Glomerular visceral epithelial cell (primary cell): Measurements from ENCODE around the gene RNF10.
A peak's percentile ranks its signal among the peaks of the same experiment; 100 is the strongest.
"Not testable (repeated sequence)": the region's sequence is repeated elsewhere in the genome, so short reads cannot be mapped to it uniquely, and the experiment has no call there.

Experiments
- DNase-seq: peaks from one replicate; pipeline ENCODE4 v3.0.0-alpha.2; 2016; ENCODE audit errors: extremely low spot score

RNF10 gene

DNA sequence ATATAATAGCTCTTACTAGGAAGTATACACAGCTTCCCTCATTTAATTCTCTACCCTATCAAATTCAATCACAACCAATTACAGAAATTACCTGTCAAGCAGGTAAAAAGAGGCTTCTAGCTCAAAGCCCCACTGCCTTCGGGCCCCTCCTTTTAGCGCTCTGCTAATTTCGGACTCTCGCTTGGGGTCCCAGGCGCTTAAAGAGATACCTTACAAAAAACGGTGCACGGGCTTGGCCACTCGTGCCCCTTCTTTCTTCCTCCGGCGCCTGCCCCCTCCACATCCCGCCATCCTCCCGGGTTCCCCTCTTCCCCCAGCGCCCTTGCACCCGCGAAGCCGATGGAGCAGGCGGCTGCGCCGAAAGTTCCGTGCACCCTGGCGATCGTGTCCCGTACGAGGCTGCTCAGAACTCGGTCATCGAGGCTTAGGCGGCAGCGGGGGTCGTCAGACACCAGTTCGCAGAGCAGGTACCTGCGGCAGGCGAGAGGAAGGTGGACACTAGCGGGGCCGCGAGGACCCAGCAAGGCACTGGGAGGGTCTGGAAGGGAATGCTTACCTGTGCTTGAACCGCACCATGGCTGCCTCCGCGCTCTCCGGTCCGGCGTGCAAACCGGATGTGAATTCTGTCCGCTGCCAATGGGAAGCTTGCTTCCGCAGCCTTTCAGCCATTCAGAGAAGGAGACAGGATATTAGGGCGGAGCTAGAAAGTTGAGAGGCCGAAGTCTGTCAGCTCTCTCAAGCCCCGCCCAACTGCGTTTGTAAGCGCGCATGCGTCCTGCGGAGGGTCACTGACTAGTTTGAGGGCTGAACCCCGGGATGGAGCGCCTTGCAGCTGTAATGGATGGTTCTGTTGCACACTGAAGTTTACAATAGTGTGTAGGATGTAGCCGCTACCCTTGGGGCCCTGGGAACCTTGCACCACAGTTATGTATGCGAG lies 46.9 kb downstream of the RNF10 start, which contains the start of gene POP5:
Gene POP5, minus strand, starts transcription at position 616 of the 937 bp plus-strand sequence. Its CDS starts 40 bp downstream, at position 576.
- DNase-seq, result peak; percentile 97

DNA sequence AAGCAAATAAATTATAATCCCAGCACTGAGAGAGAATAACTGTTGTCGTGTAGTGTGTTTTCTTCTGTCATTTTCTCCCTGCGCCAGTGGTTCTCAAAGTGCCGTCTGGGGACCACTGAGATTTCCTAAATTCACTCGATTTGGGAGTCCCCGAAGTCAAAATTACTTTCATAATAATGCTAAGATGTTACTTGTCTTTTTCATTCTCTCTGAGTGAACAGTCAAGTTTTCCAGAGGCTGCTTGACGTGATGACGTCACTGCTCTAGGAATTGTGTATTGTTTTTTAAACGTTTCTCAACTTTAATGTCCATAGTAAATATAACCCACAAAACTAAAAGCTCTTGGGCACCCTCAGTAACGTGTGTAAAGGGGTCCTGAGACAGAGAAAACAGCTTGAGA lies 47.8 kb downstream of the RNF10 start:
- no peak for DNase-seq

DNA sequence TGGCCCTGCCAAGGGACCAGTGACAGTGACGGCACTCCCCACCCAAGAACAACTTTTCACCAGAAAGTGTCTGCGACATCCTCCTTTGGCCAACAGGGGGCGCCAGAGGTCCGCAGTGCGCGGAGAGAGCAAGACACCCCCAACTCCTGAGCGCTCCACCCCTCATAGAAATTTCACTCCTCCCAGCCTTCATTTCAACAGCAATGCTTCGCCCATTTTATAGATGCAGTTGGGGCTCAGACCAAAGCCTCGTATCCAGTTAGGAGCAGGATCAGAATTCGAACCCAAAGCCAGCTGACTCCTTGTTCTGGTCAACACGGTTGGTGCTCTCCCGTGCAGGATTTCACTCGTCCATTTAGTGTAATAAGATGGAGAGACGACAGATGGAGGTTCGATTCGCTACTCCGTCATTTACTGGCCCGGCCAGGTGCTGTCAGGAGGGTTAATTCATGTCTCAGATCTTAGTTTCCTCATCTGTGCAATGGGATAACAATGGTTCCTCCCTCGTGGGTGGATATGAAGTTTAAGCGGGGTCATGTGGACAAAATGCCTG lies 49.4 kb downstream of the RNF10 start:
- DNase-seq, result peak; percentile 70

DNA sequence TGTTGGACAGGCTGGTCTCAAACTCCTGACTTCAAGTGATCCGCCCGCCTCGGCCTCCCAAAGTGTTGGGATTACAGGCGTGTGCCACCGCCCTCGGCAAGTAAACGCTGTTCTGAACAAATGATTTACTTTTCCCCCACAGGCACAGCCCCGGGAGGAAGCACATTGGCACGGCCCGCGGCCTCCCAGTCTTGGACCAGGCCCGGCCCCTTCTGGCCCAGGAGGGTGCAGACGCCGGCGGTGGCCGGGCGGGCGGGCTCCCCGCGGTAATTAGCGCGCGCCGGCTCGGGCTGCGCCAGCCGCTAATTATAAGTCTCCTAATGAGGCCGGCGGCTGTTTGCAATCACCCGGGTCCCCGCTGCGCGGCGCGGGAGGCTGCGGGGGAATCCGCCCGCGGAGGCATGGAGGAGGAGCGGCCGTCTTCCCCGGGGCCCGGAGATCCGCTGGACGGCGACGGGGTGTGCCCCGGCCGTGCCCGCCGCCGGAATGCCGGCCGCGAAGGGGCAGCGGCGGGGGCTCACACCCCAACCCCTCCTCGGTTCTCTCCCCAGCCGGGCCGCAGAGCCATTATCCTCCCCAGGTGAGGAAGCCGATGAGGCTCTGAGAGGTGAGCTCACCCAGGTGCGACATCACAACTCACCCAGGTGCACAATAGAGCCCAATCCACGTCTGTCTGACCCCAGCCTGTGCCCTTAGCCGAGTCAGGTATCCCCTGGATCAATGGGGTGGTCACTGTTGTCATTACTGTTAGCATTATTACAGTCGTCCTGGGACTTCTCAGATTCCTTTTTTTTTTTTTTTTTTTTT lies 50.4 kb downstream of the RNF10 start:
- DNase-seq, result no peak

DNA sequence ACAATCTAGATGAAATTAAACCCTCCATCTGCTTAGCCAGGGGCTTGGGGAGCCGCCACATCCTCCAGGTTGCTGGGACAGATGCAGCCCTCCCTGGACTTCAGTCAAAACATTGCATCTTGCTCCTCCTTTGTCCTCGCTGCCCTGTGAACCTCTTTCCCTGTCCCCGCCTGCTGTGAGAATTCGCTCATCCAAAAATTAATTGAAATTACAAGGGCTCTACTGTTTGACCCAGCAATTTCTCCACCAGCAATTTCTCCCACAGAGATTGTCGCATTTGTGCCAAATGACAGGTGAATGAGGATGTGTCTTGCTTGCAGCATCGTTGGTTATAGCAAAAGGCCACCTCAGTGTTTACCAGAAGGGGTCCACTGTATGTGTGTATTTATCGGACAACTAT lies 52.0 kb downstream of the RNF10 start:
- DNase-seq, result no peak

DNA sequence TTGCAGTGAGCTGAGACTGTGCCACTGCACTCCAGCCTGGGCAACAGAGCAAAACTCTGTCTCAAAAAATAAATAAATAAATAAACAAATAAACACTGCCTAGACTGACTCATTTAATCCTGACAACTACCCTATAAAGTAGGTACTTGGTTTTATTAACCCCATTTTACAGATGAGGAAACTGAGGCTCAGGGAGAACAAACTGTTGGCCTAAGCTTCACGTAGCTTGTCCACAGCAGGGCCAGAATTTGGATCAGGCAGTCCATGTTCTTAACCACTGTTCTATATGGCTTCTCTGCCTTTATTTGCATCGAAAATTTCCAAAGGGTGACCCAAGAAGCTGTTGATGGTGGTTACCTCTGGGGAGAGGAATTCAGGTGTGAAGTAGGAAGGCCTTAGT lies 52.7 kb downstream of the RNF10 start:
- DNase-seq, result no peak

DNA sequence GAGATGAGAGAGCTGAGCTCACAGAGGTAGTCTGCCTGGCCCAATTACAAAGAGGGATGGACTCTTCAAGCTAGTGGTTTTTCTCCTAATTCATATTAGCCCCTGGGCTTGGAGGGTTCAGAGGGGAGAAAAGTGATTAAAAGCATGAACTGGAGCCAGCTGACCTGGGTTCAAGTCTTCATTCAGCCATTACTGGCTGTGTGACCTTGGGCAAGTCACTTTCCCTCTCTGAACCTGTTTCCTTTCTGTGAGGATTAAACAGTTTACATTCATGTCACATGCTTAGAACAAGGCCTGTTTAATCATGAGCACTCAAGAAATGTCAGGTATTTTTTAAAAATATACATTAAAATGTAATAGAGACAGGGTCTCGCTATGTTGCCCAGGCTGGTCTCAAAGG lies 54.2 kb downstream of the RNF10 start:
- no peak for DNase-seq

DNA sequence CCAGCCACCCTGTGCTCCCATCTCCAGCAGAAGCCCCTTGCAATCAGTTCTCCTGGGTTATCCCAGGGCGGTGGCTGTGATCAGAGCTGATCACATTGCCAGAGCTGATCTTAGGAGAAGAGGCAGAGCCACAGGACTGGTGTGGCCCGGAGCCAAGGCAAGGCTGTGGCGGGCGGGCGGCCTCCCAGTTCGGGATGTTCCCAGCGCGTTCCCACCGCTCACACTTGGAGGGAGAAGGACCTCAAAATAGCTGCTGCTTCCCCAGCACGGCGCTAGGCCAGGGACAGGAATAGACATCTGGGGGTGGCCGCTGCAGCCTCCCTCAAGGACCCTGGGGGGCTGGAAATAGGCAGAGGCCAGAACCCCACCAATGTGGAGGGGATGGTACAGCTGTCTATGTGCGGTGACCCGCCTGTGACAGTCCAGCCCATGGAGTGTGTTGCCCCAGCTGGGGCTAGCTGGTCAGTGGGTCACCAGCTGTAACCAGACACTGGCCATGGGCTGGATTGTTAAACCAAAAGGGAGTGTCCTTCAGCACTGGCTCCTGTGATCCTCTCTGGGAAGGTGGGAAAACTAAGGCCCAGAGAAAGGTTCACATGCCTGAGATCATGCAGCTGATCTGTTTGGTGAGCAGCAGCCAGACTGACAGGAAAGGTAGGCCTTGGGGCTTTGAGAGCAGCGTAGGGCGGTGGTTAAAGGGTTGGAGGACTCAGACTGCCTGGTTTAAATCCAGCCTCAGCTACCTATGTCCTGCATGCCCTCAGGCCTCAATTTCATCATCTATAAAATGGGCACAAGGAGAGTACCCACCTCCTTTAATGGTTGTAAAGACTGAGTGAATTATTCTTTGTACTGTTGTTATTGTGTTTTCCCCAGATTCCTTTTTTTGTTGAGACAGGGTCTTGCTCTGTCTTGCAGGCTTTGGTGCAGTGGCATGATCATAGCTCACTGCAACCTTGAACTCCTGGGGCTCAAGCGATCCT lies 55.1 kb downstream of the RNF10 start:
- no peak for DNase-seq

DNA sequence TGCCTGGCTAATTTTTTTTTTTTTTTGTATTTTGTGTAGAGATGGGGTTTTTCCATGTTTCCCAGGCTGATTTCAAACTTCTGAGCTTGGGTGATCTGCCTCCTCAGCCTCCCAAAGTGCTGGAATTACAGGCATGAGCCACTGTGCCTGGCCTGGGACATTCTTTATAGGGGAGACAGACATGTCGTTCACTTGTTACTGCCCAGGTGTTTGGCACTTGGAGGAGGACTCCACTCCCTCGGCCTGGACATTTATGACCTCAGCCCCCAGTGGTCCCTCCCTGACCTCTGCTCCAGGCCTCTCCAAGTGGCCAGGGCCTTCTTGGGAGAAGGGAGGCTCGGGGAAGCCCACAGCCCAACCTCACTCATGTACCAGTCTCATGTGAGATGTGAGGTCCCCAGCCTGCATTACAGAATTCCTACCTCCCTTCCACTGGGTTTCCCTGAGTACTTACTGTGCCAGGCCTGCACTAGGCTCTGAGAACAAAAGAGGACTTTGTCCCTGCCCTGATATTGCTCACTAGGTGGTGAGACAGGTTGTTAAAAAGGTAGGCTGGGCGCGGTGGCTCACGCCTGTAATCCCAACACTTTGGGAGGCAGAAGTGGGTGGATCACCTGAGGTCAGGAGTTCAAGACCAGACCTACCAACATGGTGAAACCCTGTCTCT lies 56.7 kb downstream of the RNF10 start:
- no peak for DNase-seq

DNA sequence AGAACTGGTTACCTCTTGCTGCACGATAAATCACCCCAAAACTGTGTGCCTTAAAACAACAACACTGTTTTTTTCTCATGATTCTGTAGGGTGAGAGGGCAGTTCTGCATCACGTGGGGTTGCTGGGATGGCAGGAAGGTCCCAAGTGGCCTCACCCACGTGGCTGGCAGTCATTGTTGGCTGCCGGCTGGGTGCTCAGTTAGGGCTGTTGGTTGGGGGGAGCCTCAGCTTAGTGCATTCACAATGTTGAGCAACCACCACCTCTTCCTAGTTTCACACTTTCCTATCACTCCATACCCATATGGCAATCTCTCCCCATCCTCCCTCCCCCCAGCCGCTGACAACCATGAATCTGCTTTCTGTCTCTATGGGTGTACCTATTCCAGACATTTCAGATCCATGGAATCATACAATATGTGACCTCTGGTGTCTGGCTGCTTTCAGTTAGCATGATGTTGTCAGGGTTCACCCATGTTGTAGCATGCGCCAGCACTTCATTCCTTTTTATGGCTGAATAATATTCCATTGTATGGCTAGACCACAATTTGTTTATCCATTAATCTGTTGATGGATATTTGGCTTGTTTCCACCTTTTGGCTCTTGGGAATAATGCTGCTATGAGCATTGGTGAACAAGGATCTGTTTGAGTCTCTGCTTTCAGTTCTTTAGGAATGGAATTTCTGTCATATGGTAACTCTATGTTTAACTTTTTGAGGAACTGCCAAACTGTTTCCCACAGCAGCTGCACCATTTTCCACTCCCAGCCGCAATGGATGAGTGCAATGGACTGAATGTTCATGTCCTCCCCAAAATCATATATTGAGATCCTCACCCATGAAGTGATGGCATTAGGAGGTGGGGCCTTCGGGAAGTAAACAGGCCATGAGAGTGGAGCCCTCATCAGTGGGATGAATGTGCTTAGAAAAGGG lies 58.2 kb downstream of the RNF10 start:
- DNase-seq, result no peak

DNA sequence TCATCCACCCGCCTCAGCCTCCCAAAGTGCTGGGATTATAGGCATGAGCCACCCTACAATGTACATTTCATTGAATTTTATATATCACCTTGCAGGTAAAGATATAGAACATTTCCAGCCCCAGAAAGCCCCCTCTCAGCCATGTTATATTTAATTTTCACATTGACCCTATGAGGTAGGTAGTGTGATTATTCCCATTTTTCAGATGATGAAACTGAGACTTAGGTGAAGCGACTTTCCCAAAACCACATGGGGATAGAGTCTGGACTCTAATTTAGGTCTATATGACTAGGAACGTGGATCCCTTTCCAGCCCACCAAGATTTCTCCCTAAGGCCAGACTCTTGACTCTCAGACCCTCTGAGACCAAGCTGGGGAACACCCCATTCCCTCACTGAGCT lies 62.7 kb downstream of the RNF10 start:
- no peak for DNase-seq

DNA sequence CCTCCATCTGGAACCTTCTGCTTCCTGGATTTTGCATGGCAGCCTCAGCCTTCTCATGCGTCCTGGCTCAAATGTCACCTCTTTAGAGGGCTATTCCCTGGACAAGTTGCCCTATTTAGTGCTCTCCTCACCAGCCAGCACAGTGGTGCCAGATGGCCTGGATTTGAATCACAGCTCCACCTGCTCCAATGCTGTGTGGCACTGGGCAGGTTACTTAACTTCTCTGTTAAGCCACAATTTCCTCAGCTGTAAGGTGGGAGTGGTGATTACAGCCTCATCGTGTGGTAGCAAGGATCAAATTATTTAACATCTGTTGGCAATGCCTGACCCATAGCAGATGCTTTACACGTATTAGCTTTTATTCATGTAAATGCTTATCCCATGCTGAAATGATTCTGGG lies 63.7 kb downstream of the RNF10 start:
- DNase-seq, result no peak

DNA sequence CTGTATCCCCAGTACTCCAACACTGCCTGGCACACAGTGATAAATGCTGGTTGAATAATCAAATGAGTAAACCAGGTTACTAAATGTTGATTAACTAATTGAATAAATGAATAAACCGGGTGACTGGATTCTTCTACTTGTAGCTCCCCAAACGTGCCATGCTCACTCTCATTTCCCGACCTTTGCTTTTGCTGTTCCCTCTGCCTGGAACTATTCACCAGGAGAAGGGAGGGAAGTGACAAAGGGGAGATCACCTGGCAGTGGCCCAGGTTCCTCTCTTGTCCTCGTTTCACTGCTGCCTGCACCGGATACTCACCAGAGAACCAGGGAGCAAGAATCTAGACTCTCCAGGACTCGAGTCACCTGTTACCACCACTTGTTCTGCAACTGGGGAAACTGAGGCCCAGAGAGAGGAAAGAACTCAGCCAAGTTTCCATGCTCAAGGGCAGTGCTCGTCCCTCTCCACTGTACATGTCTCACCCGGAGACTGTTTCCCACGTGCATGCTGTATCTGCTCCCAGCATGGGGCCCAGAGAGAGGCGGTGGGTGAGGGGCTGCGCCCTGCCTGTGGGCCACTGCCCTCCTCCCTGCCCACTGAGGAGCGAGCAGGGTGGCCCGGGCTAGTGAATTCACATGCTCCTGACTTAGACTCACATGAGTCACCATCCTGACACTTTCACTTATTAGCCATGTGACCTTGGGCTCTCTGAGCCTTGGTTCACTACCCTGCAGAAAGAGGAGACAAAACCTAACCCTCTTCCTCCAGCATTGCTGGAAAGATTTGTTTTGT lies 64.7 kb downstream of the RNF10 start:
- peak; percentile 50 for DNase-seq

DNA sequence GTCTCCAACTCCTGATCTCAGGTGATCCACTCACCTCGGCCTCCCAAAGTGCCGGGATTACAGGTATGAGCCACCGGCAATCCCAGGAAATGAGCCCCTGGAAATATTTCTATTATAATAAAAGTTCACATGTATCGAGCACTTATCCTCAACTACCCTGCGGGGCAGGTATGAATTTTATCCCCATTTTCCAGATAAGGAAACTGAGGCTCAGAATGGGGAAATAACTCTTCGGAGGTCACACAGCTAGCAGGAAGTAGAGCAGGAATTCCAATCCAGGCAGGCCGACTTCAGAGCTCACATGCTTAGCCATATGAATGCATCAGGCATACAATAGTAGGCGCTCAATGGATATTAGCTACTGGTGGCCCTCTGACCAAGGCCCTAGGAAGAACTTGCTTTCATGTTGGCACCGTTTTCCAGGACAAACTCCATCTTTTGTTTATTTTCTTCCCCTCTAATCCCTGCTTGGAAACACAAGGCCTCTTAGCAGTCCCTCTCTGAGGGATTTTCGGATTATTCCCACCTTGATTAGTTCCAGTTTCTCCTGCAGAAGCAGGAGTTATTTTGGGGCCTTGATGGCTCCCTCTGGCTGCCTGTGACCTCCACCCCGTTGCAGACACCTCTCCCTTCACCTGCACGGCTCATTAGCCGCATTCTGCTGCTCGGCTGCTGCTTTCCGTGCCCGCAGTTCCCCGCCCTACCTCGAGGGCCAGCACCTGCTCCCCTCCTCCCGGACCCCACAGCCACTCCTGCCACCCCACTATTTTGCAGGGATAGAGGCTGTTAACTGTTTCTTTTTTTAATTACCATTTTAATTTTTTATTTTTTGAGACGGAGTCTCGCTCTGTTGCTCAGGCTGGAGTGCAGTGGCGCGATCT lies 65.8 kb downstream of the RNF10 start:
- DNase-seq, result no peak

DNA sequence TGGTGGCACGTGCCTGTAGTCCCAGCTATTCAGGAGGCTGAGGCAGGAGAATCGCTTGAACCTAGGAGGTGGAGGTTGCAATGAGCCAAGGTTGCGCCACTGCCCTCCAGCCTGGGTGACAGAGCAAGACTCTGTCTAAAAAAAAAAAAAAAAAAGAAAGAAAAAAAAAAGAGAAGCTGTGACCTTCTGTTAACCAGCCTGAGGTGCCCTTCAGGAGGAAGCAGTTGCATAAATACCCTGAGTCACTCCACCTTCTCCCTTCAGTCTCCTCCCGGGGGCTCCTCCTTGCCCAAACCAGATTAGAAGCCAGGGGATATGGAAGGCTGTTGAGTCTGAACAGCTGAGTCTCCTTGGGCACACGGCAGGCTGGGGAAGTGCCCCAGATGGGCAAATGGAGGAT lies 68.3 kb downstream of the RNF10 start:
- DNase-seq, result not testable (repeated sequence)

DNA sequence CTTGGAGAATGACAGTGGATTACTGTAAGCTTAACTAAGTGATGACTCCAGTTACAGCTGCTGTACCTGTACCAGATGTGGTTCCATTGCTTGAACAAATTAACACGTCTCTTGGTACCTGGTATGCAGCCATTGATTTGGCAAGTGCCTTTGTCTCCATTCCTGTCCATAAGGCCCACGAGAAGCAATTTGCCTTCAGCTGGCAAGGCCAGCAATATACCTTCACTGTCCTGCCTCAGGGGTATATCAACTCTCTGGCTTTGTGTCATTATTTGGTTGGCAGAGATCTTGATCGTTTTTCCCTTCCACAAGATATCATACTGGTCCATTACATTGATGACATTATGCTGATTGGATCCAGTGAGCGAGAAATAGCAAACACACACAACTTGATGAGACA lies 76.4 kb downstream of the RNF10 start:
- DNase-seq, result no peak

DNA sequence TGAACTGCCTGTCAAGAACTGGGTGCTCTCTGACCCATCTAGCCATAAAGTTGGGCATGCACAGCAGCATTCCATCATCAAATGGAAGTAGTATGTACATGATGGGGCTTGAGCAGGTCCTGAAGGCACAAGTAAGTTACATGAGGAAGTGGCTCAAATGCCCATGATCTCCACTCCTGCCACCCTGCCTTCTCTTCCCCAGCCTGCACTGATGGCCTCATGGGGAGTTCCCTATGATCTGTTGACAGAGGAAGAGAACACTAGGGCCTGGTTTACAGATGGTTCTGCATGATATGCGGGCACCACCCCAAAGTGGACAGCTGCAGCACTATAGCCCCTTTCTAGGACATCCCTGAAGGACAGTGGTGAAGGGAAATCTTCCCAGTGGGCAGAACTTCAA lies 77.4 kb downstream of the RNF10 start:
- DNase-seq, result not testable (repeated sequence)

DNA sequence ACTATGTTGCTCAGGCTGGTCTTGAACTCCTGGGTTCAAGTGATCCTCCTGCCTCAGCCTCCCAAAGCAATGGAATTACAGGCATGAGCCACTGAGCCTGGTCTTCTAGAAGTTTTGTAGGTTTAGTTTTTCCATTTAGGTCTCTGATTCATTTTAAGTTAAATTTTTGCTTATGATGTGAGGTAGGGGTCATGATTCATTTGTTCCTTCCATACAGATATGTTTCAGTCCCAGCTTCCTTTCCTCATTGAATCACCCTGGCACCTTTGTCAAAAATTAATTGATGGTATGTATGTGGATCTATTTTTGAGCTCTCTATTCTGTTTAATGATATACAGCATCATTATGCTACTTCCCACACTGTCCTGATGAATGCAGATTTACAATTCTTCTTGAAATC lies 80.7 kb downstream of the RNF10 start:
- DNase-seq, result no peak
